HG03439 (cell line): ENCODE measurements around the gene FCHSD1.
A peak's percentile ranks its signal among the peaks of the same experiment; 100 is the strongest.

Experiments used
- ATAC-seq: cut with Tn5 transposase; IDR thresholded peaks from one replicate; pipeline ENCODE4 v1.9.1; 2021; ENCODE audit warnings: mild to moderate bottlenecking, moderate library complexity; ENCODE audit not compliant: unreplicated experiment

Gene FCHSD1

DNA sequence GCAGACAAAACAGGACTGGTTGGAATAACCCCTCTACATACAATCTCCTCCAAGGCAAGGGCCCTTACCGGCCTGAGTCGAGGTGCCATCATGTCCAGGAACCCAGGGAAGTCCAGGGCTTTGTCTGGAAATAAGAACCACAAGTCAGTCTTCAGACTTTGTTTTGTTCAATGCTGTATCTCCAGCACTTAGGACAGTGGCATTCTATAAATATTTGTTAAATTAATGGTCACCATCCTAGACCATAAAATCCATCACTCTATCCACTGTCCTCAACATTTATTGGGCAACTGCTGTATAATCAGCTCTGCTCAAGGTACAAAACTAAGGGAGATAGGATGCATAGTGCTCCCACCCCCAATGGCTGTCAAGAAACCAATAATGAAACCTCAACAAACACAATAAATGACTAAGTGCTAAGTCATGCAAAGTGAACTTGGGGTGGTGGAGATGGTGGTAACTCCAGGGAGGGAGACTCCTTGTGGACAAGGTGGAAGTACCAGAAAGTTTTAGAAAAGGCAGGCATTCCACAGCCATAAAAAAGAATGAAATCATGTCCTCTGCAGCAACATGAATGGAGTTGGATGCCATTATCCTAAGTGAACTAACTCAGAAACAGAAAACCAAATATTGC, 9.5 kb downstream of the FCHSD1 start:
- peak; percentile 47 for ATAC-seq

DNA sequence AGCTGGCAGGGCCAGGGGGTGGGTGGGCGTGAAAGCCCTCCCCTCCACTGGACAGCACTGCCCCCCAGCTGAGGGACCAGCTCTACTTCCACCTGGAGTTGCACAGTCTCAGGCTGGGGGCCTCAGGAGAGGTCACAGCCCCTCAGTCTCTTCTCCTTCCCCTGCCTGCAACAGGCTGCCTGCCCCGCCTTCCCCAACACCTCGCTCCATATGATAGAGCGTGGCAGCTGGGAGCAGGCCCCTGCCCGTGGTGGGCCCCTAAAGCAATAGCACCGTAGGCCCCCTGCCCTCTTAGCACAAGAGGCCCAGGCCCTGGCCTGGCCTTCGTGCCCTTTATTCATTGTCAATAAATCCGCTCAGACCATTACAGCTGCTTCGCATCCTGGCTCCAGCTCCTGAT, 10.5 kb downstream of the FCHSD1 start:
- no peak for ATAC-seq

DNA sequence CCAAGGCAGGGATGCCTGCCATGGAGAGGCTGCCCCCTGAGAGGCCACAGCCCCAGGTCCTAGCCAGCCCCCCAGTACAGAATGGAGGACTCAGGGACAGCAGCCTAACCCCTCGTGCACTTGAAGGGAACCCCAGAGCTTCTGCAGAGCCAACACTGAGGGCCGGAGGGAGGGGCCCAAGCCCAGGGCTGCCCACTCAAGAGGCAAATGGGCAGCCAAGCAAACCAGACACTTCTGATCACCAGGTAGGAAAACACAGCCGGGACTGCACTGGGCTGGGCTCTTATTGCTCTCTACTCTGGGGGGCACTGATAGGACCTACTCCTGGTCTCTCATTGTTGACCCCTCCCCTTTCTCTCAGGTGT, 11.2 kb downstream of the FCHSD1 start:
- ATAC-seq: no peak

DNA sequence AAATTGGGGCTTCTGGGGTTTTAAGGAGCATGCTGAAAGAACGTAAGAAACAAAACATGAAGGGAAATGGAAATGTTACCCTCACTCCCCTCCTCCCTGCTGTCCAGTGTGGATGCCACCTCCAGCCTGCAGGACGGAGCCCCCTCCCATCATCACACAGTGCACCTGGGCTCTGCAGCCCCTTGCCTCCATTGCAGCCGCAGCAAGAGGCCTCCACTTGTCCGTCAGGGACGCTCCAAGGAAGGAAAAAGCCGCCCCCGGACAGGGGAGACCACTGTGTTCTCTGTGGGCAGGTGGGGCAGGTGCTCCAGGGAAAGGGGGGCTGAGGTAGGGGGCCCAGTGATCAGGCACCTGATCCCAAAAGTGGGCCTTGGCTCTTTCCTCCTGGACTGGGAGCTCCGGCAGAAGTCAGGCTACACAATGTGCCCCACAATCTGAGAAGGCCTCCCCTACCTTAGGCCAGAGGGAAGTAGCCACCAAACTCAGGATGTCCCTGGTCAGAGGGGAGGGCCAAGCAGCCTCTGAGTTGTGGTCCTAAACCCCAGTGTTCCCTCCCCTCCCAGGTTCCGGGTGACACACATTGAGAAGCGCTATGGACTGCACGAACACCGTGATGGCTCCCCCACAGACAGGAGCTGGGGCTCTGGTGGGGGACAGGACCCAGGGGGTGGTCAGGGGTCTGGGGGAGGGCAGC, 11.7 kb downstream of the FCHSD1 start:
- ATAC-seq: no peak

DNA sequence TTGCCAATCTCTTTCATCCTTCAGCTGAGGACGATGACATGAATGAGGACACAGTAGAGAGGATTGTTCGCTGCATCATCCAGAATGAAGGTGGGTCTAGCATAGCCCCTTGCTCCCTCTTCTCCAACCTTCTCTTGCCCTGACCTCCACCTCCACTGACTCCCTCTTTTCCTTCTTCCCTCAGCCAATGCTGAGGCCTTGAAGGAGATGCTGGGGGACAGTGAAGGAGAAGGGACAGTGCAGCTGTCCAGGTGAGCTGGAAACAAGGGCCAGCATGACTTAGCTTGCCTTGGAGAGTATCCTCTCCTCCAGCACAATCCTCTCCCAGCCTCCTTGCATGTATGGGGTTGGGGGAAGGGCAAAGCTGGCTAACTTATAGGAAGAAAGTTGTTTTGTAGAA, 12.4 kb downstream of the FCHSD1 start:
- ATAC-seq: no peak

DNA sequence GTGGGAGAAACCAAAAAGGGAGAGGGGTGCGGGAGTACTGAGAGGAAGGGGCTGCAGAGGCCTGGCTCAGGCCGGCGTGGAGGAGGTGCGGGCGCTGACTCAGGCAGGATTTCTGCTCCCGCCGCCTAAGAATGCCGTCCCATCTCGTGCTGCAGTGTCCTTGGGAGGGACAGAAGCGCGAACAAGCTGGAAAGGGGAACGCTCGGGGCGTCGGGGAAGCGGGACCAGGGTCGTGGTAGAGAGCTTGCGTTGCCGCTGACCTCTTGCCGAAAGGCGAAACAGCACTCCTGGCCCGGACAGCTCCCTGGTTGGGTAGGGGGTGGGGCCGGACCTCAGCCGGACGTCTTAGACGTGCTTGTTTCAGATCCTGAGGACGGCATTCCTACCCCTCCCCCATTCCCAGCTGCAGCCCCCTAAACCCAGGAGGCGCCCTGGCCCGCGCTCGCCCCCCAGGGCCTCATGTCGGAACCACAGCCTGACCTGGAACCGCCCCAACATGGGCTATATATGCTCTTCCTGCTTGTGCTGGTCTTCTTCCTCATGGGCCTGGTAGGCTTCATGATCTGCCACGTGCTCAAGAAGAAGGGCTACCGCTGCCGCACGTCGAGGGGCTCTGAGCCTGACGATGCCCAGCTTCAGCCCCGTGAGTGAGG, 13.3 kb downstream of the FCHSD1 start:
- no peak for ATAC-seq

DNA sequence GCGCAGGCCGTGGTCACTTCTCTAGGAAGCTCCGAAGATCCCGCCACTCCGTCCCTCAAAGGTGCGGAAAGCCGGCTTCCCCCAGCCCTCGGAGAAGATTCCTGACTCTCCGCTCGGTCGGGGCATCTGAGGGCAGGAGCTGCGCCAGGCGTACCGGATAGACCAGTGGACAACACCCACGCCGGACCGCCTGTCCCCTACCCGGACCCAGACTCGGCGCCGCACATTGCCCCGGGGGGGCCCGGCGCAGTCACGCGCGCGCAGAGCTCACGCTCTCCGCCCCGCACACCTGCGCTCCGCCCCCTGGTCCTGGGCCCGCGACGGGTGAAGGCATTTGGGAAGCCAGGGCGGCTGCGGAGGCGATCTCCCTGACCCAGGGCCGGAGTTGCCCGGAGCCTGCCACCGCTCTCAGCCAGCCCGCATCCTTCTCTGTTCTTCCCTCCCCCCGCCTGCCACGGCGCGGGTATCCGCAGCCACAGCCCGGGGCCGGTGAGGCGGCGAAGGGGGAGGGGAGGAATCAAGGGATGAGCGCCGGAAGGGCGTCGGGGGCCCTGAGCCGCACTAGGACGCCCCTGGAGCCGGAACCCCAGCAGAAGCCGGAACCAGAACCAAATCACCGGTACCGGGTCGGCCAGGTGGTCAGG, 14.0 kb downstream of the FCHSD1 start:
- ATAC-seq: peak; percentile 25

DNA sequence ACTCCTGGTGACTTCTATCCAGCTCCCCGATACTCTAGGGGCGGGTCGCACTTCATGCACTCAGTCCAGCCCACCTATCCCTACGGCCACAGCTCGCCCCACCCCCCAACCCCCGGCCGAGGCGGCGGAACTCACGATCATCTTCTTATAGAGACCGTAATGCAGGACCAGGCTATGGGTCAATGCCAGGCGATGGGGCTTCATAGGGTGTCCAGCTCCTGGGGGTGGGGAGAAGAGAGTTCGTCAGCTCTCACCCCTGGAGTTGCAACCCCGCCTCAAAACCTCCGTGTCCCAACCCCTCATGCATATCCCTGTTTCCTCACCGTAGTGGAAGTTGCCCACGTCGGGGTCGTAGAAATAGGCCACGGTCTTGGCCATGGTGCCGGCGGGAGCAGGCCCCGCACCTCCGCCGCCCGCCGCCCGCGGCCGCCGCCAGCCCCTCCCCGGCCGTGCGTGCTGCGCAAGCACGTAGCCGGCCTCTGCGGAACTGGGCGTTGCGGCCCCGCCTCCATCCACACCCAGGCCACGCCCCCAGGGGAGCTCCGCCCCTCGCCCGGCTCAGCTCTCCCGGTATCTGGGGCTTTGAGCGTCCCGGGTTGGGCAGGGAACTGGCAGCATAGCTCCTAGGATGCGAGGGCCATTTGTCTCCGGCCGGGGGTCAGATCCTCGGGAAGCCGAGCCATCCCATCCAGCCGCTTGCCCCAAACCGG, 14.7 kb downstream of the FCHSD1 start, which contains the start of the genes HDAC3 and RELL2:
TSS of gene HDAC3 (minus strand) at position 437 of the 710 bp plus-strand sequence. CDS start at position 378, 59 bp downstream.
TSS of gene RELL2 (plus strand) at position 585 of the 710 bp plus-strand sequence. CDS start 1,229 bp downstream, outside the sequence.
- peak; percentile 70 for ATAC-seq

DNA sequence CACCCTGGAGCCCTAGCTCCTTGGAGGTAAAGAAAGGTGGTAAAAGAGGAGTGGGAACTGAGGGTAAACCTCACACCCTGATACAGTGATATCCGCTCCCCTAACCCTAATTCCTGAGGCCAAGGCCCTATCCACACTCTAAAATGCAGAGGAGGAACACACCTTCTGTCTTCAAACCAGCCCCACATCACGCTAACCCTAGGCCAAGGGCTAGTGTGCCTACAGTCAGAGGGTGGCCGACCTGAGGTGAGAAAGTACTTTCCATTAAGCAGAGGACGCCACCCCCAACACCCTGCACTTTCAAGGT, 15.2 kb downstream of the FCHSD1 start:
- ATAC-seq: no peak

DNA sequence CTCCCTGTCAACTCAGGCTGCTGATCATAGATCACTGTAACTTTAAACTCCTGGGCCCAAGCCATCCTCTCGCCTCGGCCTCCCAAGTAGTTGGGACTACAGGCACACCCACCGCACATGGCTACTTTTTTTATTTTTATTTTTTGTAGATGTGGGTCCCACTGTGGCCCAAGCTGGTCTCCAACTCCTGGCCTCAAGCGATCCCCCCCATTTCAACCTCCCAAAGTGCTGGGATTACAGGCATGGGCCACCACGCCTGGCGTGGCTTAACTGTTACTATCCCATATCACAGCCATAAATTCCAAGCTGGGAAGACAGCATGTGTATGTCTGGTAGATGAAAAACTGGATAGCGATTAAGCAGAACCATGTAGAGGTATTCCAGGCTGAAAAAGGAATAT, 15.6 kb downstream of the FCHSD1 start:
- no peak for ATAC-seq

DNA sequence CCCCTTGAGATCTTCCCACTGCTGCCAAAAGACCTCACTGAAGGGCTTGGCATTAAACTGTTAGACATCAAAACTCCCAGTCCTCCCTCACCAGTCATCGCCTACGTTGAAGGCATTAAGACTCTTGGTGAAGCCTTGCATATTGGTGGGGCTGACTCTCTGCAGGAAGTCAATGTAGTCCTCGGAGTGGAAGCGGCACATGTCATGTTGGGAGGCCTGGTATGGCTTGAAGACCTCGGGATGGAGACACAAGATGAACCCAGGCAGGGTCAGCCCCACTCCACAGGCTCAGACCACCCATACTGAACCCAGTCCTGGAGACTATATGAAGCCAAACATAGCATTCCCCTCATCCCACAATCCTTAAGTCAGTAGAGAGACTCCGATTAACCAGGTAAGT, 16.5 kb downstream of the FCHSD1 start:
- ATAC-seq: no peak

DNA sequence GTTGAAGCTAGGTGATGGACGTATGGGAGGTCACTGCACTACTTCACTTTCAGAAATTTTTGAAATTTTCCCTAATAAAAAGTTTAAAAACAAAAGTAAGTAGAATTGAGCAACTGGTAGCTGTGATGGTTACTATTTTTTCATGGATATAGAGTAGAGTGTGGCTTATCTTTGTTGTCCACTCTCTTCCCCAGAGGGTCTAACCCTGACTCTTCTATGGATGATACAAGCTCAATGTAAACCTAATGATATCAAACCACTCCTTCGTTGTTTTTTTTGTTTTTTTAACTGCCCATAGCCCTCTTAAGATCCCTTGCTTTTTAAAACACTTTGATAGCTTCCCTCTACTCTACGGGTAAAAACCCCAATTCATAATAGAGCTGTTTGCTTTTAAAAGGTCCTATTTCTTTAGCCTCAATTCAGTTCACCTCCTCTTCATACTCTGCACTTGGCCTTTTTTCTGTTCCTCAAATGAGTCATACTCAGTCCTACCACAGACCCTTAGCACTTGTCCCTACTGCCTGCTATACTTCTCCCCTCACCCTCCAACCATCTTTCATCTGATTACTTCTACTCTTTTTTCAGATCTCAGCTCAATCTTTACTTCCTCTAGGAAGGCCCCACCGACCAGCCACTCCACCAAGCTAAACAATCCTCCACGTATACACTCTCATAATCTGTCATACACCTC, 17.2 kb downstream of the FCHSD1 start:
- ATAC-seq: peak; percentile 50

DNA sequence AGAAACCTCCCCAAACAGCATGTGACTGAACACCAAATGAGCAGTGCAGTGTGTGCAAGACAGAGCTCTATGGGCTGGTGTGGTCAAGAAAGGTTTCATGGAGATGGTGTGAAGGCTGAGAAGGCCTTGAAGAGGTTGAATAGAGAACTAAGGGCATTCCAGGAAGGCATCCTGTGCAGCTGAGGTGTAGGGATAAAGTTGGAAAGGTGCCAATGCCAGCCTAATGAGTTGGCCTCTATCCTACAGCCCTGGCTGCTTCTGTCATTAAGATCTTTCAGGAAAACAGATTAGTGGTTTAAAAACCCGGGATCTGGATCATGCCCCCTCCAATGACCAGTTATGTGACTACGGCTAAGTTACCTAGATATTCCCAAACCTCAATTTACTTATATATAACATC, 18.6 kb downstream of the FCHSD1 start:
- no peak for ATAC-seq

DNA sequence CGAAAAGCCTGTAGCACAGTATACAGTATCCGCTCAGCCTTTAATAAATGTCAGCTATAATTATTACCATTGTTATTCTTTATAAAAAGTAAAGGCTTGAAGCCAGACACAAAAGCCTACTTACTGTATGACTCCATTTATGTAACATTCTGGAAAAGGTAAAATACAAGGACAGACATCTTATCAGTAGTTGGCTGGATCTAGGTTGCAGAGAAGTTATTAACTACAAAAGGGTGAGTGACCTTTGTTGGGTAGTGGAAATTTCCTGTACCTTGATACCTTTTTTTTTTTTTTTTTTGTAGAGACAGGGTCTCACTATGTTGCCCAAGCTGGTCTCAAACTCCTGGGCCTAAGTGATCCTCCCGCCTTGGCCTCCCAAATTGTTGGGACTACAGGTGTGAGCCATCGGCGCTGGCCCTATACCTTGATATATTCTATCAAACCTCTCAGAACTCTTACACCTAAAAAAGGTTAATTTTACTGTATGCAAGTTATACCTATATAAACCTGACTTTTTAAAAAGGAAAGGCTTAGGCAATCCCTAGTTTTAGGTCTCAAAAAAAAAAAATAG, 20.6 kb downstream of the FCHSD1 start:
- no peak for ATAC-seq

DNA sequence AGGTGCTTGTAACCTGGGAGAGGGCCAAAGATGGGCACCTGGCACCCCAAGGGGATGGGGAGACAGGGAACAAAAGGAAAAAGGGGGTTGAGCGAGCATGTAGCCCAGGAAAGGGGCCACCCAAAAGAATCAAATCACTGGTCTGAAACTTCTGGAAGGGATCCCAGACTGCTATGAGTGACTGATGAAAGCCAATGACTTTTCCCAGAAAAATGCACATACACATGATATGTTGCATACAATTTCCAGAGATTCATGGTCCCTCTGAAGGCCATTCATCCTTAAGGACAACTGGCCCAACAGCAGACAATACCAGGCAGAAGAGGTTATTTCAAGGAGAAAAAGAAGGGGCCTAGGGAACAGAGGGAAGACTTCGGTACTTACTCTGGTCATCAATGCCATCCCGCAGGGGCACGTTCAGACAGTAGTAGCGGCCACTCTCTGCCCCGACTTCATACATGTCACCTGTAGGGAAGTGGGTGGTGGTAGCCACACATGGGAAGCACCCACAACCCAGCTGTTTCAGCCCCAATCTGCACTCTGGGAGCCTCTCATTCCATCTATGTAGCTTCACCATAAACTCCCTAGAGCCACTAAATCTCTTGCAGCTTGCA, 22.9 kb downstream of the FCHSD1 start:
- ATAC-seq: no peak

DNA sequence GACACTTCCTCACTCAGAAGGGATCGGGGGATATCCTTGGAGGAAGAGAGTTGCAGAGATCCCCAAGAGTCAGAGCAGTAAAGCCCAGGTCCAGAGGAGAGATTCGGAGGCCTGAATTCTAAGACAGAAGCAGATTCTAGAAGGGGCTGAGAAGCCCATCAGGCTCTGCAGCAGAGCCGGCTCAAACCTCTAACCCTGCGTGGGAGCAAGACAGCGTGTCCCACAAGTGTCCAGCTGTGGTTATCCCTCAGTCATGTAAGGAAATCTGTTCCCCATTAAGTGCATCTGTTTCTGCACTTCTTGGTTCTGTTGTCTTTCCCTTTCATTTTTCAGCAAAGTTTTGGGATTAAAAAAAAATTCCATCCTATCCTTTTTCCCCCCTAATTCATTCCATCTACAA, 27.6 kb downstream of the FCHSD1 start:
- ATAC-seq: no peak

DNA sequence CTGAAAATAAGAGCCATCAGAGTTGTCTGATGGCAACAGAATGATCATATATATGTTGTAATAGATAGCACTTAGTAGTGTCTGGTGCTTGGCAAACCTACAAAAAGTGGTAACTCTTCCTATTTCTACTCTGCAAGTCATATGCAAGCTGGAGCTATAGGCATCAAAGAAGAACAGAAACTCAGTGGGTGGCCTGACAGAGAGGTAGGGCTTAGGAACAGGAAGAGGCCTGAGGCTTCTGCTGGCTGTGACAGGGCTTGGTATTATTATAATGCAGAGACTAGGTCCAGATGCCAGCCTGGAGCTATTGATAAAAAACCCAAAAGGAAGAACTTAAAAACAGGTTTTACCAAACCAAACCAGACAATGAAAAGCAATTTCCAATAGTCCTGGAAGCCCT, 28.0 kb downstream of the FCHSD1 start:
- ATAC-seq: no peak

DNA sequence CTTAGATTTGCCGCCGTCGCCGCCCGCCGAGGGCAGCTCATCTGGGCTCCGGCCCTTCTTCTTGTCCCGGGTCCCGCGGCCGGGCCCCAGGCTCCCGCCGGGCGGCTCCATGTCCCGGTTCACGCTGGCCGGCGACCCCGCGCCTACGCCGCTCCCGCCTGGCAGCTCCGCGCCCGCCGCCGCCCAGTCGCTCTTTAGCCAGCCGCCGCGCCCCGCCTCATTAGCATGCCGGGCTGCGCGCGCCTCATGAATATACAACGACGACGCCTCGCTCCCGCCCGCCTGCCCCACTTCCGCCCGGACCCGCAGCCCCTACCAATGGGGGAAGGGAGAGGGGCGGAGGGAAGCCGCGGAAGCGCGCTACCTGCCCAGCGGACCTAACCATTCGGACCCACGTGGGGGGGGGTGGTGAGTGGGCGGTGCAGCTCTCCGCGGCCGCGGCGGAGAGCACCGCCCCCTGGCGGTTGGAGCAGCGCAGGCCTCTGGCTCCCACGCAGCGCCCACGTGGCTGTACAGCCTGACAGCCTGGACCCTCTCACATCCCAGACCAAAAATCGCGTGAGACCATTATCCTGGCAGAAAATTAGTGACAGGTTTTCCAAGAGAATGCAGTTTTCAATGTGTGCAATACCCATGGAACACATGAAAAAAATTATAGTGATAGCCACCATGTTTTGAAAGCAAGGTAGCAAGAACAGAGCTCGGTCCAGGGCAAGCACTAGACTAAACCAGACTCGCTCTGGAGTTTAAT, 32.2 kb downstream of the FCHSD1 start, which contains the start of gene DIAPH1:
TSS of gene DIAPH1 (minus strand) at position 197 of the 751 bp plus-strand sequence. CDS start at position 111, 86 bp downstream.
- ATAC-seq: peak; percentile 83
